ENCODE data around the gene ACAN.

Gene ACAN

GRCh38 chr15:88803241-88803919, at the start of gene ACAN:
TSS of gene ACAN (plus strand) at chr15:88803436. CDS start at chr15:88836207, 32,771 bp downstream.
- DNase-seq: no peak

DNA sequence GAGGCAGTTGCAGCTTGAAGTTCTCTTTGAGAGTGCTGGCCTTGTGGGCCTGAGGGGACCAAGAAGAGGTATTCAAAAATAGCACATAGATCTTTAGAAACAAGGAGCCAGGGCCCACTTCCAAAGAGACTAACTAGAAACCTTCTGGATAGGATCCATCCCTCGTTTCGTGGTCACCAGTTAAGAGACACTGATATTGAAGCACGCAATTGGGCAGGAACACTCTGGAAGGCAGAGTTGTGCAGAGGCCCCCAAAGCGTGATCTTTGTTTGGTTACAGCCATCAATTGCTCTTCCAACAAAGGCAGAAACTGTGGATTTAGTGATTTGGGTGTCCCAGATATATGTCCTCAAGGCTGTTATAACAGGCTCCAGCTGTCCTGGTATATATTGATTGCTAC, 46.7 kb upstream of the ACAN start:
- no peak for DNase-seq

DNA sequence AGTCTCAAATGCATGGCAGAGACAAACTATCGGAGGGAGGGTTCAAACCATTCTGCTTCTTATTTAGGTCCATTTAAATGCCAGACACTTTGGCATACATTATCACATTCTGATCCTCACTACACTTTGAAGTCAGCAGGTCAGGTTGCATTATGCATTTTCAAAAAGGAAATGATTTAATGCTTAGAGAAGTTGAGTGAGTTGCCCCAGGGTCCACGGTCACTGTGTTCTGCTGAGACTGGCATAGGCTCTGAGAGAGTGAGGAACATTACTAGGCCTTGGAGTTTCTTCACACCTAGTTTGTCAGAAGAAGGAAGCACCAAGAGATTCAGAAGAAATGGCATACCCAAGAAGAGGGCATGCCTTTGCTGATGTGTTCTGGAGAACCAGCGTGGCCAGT, 46.3 kb upstream of the ACAN start:
- DNase-seq: no peak

DNA sequence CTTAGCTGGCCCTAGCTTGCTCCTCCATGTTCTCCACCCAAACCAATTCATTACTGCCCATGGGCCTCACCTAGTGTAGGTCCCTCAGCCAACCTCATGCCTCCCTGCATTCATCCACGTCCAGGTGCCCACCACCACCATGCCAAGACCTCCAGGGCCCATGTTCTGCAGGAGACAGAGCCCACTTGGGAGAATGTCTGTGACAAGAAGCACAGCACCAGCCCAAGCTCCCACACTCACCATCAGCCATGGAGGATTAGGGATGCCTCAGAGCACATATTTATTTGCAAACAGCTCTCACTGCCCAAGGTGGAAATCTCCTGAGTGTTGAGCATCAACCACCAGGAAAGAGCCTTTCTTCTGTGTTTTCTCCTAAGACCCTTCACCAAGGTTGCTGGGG, 43.4 kb upstream of the ACAN start:
- DNase-seq: no peak

DNA sequence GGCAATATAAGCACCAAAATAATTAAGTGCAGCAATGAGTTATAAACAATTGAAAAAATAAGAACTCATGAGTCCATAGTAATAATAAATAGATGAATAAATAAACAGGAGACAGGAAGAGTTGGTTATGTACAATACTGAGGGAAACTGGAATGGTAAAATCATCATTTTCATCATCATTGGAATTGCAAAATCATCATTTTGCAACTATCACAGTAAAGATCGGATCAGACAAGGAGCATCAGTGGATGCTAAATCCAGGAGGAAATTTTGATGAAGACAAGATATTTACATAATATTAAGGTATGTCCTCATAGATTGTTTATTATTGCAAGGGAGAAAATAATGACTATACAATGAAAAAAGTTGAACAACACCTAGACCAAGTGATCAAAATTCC, 38.8 kb upstream of the ACAN start:
- no peak for DNase-seq

- no peak for DNase-seq
These were observed 38.0 kb upstream of the ACAN start for GRCh38 chr15:88765212-88765611.

DNA sequence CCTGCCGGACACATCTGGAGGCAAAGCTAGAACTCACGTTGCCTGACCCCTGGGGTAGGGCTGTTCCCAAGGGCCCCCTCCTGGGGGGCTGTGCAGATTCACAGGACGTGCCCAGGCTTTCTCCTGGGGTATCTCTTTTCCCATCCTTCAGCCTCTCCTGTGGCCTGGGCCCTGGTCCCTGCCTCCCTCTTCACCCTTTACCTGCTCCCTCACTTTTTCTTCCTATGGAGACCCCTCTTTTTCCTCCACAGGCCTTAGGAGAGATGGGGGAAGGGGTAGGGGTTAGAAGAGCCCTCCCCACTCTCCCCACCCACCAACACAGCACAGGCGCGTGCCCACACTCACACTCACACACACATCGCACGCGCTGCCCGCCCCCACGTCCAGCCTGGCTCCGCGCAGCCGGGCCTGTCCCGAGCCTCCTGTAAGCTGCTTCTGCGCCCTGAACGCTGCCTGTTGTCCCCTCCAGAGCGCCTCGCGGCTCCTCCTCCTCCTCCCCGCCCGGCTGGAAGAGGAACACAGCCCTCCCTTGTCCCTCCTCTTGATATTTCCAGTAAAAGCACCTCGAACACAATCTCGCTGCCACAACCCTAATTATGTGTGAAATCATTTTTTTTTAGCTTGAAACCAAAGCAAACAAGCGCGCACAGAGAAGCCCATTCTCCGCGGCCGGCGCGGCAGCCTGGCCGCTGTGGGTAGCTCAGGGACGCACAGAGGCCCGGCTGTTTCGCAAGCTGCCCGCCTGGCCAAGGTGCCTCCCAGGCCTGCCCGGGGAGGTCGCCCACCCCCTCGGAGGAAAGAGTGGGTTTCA, 33.9 kb upstream of the ACAN start:
- no peak for DNase-seq

GRCh38 chr15:88775776-88776175, 27.5 kb upstream of the ACAN start:
- no peak for DNase-seq

- no peak for DNase-seq
These were observed 26.6 kb upstream of the ACAN start for GRCh38 chr15:88776646-88777045.

GRCh38 chr15:88779944-88780343, 23.3 kb upstream of the ACAN start:
- DNase-seq: no peak

DNA sequence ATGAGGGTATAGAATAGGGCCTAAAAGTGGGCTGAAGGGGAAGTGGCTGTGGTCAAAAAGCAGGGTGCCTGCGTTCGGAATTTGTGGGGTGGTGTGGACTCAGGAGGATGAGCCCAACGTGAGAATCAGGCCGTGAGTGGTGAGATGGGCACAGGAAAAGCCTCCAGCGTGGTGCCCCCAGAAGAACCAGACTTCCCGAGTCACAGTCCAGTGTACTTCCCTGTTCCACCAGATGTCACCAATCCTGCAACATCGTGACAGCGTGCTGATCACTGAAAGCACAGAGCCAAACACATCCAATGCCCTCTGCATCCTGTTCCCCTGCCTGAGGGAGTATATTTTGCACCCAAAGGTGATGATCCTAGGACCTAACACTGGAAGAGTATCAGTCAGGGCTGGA, 20.8 kb upstream of the ACAN start:
- DNase-seq: no peak

GRCh38 chr15:88785217-88785616, 18.0 kb upstream of the ACAN start:
- DNase-seq: no peak

- DNase-seq: no peak
These were observed 15.2 kb upstream of the ACAN start for GRCh38 chr15:88788036-88788435.

DNA sequence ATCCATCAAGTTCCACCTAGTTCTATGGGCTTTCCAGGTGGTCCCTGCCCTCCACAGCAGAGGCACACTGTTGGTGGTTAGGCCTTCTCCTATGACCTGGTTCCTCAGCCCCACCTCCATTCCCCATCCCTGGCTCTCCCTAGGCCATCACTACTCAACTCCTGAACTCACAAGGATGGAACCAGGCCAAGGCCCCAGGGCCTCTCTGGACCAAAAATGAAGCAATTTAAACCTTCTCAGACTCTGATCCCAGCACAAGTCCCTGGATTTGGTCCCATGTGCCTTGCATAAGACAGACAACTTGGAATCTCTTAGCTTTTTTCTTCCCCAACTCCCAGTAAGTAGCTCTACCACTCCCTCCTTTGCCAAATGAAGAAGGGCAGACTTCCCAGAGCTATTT, 14.4 kb upstream of the ACAN start:
- DNase-seq: no peak

DNA sequence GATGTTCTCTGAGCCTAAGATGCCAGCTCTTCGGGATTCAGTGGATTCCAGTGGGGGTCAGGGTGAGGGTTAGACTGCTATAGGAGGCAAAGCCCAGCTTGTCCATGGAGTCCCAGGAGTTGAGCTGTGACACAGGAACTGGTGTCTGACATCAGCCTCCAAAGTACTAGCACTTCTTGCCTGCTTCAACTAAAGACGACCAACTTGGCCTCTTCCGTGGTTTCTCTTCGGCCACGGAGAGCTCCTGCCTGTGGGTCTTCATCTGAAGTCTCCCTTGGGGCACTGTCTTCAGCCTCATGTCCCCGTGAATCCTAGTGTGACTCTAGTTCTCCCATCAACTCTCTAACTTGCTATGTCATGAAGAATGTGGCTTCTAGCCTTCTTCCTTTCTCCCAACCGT, 12.8 kb upstream of the ACAN start:
- DNase-seq: no peak

DNA sequence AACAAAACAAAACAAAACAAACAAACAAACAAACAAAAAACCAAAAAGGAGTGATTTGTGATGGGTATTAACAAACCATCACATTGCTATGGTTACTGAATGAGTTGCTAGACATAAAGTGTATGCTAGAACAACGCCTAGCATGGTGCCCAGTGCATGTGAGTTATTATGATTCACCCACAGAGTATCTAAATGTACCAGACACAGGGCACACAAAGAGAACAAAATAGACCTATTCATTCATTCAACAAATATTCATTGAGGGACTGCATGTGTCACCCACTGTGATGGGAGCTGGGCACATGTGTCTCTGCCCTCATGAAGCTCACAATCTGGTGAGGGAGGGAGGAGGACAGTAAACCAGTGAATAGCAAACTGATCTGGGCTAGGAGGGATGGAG, 11.6 kb upstream of the ACAN start:
- DNase-seq: no peak

DNA sequence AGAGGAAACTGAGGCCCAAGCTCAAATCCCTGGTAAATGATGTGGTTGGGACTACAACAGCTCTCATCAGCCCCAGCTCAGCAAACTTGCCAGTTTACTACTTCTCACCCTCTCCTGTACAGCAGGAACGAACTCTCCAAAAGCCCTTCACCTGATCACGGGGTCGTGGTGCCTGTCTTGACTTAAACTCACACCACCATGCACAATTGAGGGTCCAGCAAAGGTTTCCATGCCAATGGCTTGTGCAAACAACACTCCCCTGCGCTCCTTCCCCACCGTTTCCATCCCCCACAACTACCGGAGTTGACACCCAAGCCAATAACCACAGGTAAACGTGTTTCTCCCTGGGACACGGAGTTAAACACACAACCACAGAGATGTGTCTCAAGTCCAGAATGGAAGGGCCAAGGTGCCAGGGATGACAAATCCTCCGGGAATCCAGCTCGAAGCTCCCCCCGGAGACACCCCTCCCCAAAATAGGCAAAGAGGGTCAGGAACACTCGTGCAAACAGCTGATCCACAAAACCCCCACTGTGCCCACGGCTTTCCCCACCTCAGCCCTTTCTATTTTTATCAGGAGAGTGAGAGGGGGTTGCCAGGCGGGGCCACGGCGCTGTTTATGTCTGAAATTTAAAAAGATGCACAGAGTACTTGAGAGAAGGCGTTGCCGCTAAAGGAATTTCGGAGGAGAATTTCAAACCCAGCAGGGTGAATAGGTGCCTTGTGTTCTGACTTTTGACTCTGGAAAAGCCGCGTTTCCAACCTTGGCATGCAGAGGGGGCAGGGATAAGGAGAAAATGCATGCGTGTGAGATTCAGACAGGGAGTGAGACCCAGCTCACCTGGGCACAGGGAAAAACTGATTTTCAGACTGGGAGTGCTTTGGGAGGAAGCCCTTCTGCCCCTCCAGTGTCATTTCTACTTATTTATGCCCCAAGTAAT, 10.6 kb upstream of the ACAN start:
- no peak for DNase-seq

GRCh38 chr15:88794001-88794400, 9.2 kb upstream of the ACAN start:
- DNase-seq: no peak

DNA sequence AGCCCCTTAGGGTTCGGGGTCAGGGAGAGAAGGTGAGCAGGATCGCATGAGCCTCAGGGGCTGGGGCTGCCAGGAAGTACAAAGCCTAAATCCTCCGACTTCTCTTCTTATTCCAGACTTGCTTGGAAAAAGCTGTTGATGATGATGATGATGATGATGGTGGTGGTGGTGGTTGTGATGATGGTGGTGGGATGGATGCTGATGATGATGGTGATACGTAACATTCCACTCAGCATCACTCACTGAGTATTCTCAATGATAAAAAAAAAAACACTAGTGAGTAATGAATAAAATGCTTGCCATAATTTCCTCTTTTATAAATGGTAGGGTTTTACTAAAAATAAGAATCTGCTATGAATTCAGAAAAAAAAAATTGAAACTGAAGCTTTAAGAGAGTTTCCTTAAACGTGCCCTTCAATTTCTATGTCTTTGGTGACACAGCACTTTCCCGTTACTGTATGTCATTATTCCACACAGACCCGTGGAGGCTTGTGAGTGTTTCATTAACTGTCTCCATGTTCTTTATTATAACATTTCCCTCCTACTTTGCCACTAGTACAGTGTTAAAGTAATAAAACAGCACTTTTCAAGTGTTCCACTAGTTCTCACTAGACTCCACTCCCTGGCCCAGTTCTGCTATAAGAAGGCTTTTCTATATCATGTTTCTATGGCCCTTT, 5.4 kb upstream of the ACAN start:
- no peak for DNase-seq

- DNase-seq: no peak
These were observed 3.9 kb upstream of the ACAN start for GRCh38 chr15:88799341-88799740.

DNA sequence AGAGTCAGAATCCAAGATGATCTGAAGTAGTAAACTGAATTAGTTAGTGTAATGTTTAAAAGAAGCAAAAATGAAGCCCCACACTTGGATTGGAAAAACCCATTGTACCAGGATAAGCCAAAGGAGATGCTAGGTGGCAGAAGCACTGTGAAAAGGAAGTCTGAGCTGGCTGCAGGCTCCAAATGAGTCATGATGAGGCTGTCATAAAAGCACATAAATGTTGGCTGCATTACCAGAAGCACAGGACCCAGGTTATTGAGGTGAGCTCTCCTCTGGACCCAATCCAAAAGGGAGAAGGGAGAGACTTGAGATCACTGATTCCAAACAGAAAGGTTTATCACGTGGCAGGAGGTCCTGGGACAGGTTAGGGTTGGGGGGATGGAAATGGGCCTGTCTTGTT, 3.2 kb upstream of the ACAN start:
- DNase-seq: no peak

- DNase-seq: no peak
These were observed 2.5 kb upstream of the ACAN start for GRCh38 chr15:88800738-88801137.
